ENCODE results near the gene FMO5.
A peak's percentile ranks its signal among the peaks of the same experiment; 100 is the strongest.

DNA sequence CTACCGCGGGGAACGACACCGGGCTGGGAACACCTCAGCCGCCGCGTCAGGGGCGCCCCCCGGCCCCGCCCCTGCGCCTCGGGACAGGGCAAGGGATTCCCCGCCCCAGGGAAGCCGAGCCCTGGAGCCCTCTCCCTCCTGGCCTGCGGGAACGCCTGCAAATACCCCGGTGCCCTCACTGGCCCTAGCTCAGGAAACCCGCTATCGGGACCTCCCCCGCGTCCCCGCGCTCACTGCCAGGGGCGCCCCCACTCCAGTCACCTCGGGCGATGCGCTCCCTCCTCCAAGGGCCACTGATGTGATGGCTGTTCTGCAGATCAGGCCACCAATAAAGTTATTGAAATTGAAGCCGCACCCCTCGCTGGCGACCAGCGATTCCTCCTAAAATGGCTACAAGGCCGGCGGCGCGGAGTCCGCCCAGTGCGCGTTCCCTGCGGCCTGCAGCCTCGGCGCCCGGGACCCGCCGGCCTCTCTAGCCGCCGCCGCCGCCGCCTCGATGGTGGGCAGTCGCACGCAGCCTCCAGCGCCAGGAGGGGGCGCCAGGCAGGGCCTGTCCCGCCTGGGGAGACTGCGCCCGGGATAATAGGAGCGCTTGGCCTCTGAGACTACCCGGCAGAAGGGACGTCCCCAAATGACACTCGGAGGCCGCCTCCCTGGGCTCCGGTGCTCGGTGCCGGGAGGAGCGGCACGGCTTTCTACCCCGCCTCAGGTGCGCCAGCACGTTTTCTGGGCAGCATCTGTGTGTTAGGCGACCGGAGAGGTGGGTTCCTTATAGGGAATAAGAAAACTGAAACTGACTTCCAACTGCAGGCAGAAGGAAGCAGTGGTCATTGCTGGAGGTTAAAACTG, 52.7 kb downstream of the FMO5 start, which contains the start of gene PRKAB2:
- TF ChIP-seq CTCF (IDR thresholded peaks at IDR 0.05 in 2 of 3, conservative IDR thresholded peaks at IDR 0.05 in 1 of 3; ENCODE audit: control insufficient read depth in 2 of 3, extremely low read depth in 1 of 3, insufficient read depth in 1 of 3, low read depth in 3 of 3, low read length in 3 of 3) = peak; percentile 76 to 85 (median 84)
- peak; percentile 40 to 64; a peak in 1 of 4 replicates for TF ChIP-seq ETV6 (conservative IDR thresholded peaks at IDR 0.05 in 1 of 2, IDR thresholded peaks at IDR 0.05 in 1 of 2; ENCODE audit: borderline replicate concordance in 1 of 2, low read depth in 1 of 2)
- TF ChIP-seq EZH2 (IDR thresholded peaks at IDR 0.05; ENCODE audit: borderline replicate concordance, control insufficient read depth, low read depth, low read length) = no peak
- 0 out of 2 replicates have a peak, but pooled peaks have one; percentile 18 for TF ChIP-seq TCF7 (IDR thresholded peaks at IDR 0.05; ENCODE audit: borderline replicate concordance)
- TF ChIP-seq, protein P1, sequence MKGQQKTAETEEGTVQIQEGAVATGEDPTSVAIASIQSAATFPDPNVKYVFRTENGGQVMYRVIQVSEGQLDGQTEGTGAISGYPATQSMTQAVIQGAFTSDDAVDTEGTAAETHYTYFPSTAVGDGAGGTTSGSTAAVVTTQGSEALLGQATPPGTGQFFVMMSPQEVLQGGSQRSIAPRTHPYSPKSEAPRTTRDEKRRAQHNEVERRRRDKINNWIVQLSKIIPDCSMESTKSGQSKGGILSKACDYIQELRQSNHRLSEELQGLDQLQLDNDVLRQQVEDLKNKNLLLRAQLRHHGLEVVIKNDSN (IDR thresholded peaks at IDR 0.05; ENCODE audit: borderline replicate concordance, extremely low read length, insufficient read depth, low read depth, low read length) = no peak
- no peak for TF ChIP-seq NRF1 (conservative IDR thresholded peaks at IDR 0.05; ENCODE audit: low read depth, low read length)
- TF ChIP-seq POLR2A (IDR thresholded peaks at IDR 0.05; ENCODE audit: low read depth, low read length) = peak; percentile 84
- TF ChIP-seq CHD4 (IDR thresholded peaks at IDR 0.05) = no peak
- TF ChIP-seq YY1 (IDR thresholded peaks at IDR 0.05; ENCODE audit: low read depth, low read length) = peak; percentile 96
- peak; percentile 33; the same call in 1 of the 2 replicates for TF ChIP-seq SIN3A (IDR thresholded peaks at IDR 0.05; ENCODE audit: low read depth, low read length)
- no peak for TF ChIP-seq ATF2 (IDR thresholded peaks at IDR 0.05; ENCODE audit: low read length)
- no peak for TF ChIP-seq FOXM1 (IDR thresholded peaks at IDR 0.05; ENCODE audit: low read depth, low read length)

All from GM12878 (cell line).